Suprapubic skin (tissue), 3 donors: ENCODE measurements around the gene GRAP2.

Experiments
- CTCF ChIP-seq, 2 donors: fragments of 200-600 bp in 1 of 2; fragments of 450-650 bp in 1 of 2; sonication (generic) in 1 of 2; IDR thresholded peaks; one replicate each; pipeline ENCODE4 v1.5.1; 2016 to 2019; ENCODE audit warnings: antibody characterized with exemption in 2 of 2, mild to moderate bottlenecking in 1 of 2, moderate library complexity in 1 of 2
- EP300 ChIP-seq: sonication (generic); formaldehyde crosslinking; IDR thresholded peaks from one replicate; pipeline ENCODE4 v1.6.1; 2017; ENCODE audit warnings: antibody characterized with exemption
- POLR2A ChIP-seq, 2 donors: fragments of 450-650 bp; IDR thresholded peaks; one replicate each; pipeline ENCODE4 v1.6.1; 2017; ENCODE audit warnings: antibody characterized with exemption in 2 of 2, mild to moderate bottlenecking in 2 of 2, moderate library complexity in 2 of 2

GRCh38 chr22:39989633-39990032 is 88.7 kb downstream of the GRAP2 start:
- no peak for TF ChIP-seq CTCF (IDR thresholded peaks at IDR 0.05)
- no peak for TF ChIP-seq POLR2A (IDR thresholded peaks at IDR 0.05)
- no peak for TF ChIP-seq EP300
